ENCODE measurements around the gene RNF187.

DNA sequence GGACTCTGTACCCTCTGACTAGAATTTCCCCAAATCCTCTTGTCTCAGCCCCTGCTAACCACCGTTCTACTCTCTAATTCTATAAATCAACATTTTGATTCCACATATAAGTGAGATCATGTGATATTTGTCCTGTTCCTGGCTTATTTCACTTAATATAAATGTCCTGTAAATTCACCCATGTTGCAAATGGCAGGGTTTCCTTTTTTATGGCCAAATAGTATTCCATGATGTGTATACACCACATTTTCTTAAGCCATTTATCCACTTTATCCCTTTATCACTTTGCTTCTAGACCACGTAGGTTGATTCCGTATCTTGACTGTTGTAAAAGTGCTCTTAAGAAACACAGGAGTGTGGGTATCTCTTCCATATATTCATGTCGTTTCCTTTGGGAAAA, 8.9 kb downstream of the RNF187 start:
- TF ChIP-seq POLR2A (IDR thresholded peaks at IDR 0.05; ENCODE audit: low read depth) (no peak), POLR2AphosphoS5 (IDR thresholded peaks at IDR 0.05) (no peak), EP300 (IDR thresholded peaks at IDR 0.05) (no peak)
- TF ChIP-seq, protein P1, sequence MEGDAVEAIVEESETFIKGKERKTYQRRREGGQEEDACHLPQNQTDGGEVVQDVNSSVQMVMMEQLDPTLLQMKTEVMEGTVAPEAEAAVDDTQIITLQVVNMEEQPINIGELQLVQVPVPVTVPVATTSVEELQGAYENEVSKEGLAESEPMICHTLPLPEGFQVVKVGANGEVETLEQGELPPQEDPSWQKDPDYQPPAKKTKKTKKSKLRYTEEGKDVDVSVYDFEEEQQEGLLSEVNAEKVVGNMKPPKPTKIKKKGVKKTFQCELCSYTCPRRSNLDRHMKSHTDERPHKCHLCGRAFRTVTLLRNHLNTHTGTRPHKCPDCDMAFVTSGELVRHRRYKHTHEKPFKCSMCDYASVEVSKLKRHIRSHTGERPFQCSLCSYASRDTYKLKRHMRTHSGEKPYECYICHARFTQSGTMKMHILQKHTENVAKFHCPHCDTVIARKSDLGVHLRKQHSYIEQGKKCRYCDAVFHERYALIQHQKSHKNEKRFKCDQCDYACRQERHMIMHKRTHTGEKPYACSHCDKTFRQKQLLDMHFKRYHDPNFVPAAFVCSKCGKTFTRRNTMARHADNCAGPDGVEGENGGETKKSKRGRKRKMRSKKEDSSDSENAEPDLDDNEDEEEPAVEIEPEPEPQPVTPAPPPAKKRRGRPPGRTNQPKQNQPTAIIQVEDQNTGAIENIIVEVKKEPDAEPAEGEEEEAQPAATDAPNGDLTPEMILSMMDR (IDR thresholded peaks at IDR 0.05) = no peak

All from esophagus muscularis mucosa (tissue), 4 donors.